NCI-H526 (cell line): ENCODE data around the gene HSPB7.
"Not testable (repeated sequence)": the region's sequence is repeated elsewhere in the genome, so short reads cannot be mapped to it uniquely, and the experiment has no call there.

Experiments
- DNase-seq, 2 experiments: peaks; one replicate each; lab custom pipeline; 2025; lab: John Stamatoyannopoulos, UW

The HSPB7 gene

GRCh38 chr1:16050328-16050727 is 32.5 kb upstream of the HSPB7 start:
- no peak for DNase-seq

GRCh38 chr1:16048573-16049189 is 30.8 kb upstream of the HSPB7 start:
- peak; percentile 38 to 84 for DNase-seq

GRCh38 chr1:16047791-16048475 is 30.1 kb upstream of the HSPB7 start:
- DNase-seq: no peak

GRCh38 chr1:16046842-16047241 is 29.0 kb upstream of the HSPB7 start:
- no peak for DNase-seq

GRCh38 chr1:16043950-16044349 is 26.1 kb upstream of the HSPB7 start:
- no peak for DNase-seq

- DNase-seq: no peak
Observed at GRCh38 chr1:16043521-16043920, 25.7 kb upstream of the HSPB7 start, which contains the start of gene CLCNKB. TSS of gene CLCNKB (plus strand) at chr1:16043782. CDS start at chr1:16044493, 711 bp downstream.

GRCh38 chr1:16042654-16043053 is 24.8 kb upstream of the HSPB7 start:
- not testable (repeated sequence) for DNase-seq

- no peak for DNase-seq
Observed at GRCh38 chr1:16042096-16042495, 24.3 kb upstream of the HSPB7 start.

GRCh38 chr1:16041200-16041599 is 23.4 kb upstream of the HSPB7 start:
- no peak for DNase-seq

GRCh38 chr1:16039871-16040270 is 22.0 kb upstream of the HSPB7 start:
- not testable (repeated sequence) for DNase-seq

- no peak for DNase-seq
Observed at GRCh38 chr1:16038620-16038912, 20.7 kb upstream of the HSPB7 start.

GRCh38 chr1:16036461-16036860 is 18.6 kb upstream of the HSPB7 start:
- DNase-seq: not testable (repeated sequence)

- not testable (repeated sequence) for DNase-seq
Observed at GRCh38 chr1:16033103-16033632, 15.3 kb upstream of the HSPB7 start.

- DNase-seq: peak; percentile 61 to 93
Observed at GRCh38 chr1:16032388-16033102, 14.7 kb upstream of the HSPB7 start.

- DNase-seq: no peak
Observed at GRCh38 chr1:16031551-16031950, 13.7 kb upstream of the HSPB7 start.

- DNase-seq: no peak
Observed at GRCh38 chr1:16029288-16029687, 11.4 kb upstream of the HSPB7 start.

GRCh38 chr1:16029003-16029268 is 11.1 kb upstream of the HSPB7 start:
- not testable (repeated sequence) for DNase-seq

GRCh38 chr1:16028237-16029002 is 10.6 kb upstream of the HSPB7 start:
- DNase-seq: no peak

- peak in 1 of 2 experiments; percentile 60 for DNase-seq
Observed at GRCh38 chr1:16026723-16027484, 9.1 kb upstream of the HSPB7 start.

- not testable (repeated sequence) for DNase-seq
Observed at GRCh38 chr1:16026302-16026701, 8.5 kb upstream of the HSPB7 start.

GRCh38 chr1:16023050-16023653 is 5.3 kb upstream of the HSPB7 start:
- no peak for DNase-seq
